ENCODE data around the gene PRKD3. TPM values are rescaled to one million over a fixed set of nuclear protein-coding genes. Genes with fewer than 3 reads are reported as not detected.

The PRKD3 gene
- total and polyA plus RNA-seq, 10 of the 15 experiments (the other 5 are each of a cell fraction or from before 2014, with no cell fraction given): 3.3 to 14.9 (median 7.9) TPM

GRCh38 chr2:37340637-37341036, 16.0 kb upstream of the PRKD3 start:
- RAD21 ChIA-PET (ENCODE audit: unreplicated experiment): no interaction called here
- POLR2A ChIA-PET: no interaction called here
- FAIRE-seq: no peak

More at GRCh38 chr2:37340637-37341036, 16.0 kb upstream of the PRKD3 start:
- BruUV-seq (replicated peaks): no TSS peak
- Histone ChIP-seq H3K27ac (ENCODE audit: control insufficient read depth, insufficient read depth) (no peak overlapping the region), H3K4me1 (ENCODE audit: control insufficient read depth, insufficient read depth, low read length) (peaks cover 7% of the 10 kb centered on the region; the same call in 1 of the 2 replicates), H2AFZ (ENCODE audit: control insufficient read depth, low read depth, low read length) (no peak overlapping the region), H3K27me3 (replicated peaks in 1 of 2; ENCODE audit: control insufficient read depth in 2 of 2, insufficient read depth in 2 of 2, low read length in 1 of 2) (peaks cover 9 to 15% of the 10 kb centered on the region in 2 experiments), H3K9me3 (replicated peaks; ENCODE audit: control insufficient read depth, insufficient read depth, low read length) (no peaks in the 10 kb centered on the region), H4K20me1 (ENCODE audit: control insufficient read depth, insufficient read depth) (no peaks in the 10 kb centered on the region), H3K4me3 (no peak overlapping the region), H3K9ac (ENCODE audit: control insufficient read depth, insufficient read depth, low read length) (no peak overlapping the region), H3K36me3 (ENCODE audit: control insufficient read depth in 2 of 2, insufficient read depth in 2 of 2, low read length in 1 of 2) (no peaks in the 10 kb centered on the region), H3K79me2 (ENCODE audit: control insufficient read depth, insufficient read depth, low read length) (no peaks in the 10 kb centered on the region), H3K4me2 (ENCODE audit: control insufficient read depth, insufficient read depth) (no peak overlapping the region)
- TF ChIP-seq USF1 (IDR thresholded peaks at IDR 0.05; ENCODE audit: borderline replicate concordance, extremely low read length, insufficient read depth, low read depth, low read length) (no peak), EED (IDR thresholded peaks at IDR 0.05; ENCODE audit: low read depth) (no peak), ZNF207 (IDR thresholded peaks at IDR 0.05; ENCODE audit: borderline replicate concordance) (no peak), SMC3 (IDR thresholded peaks at IDR 0.05; ENCODE audit: borderline replicate concordance, low read length) (no peak), GATAD2B (conservative IDR thresholded peaks at IDR 0.05; ENCODE audit: low read depth) (no peak), HDGF (IDR thresholded peaks at IDR 0.05) (no peak), HDAC6 (IDR thresholded peaks at IDR 0.05; ENCODE audit: unreplicated experiment) (no peak), BRCA1 (IDR thresholded peaks at IDR 0.05; ENCODE audit: low read depth, low read length) (no peak), KLF5 (IDR thresholded peaks at IDR 0.05; ENCODE audit: partially characterized antibody) (no peak), BHLHE40 (IDR thresholded peaks at IDR 0.05; ENCODE audit: borderline replicate concordance in 1 of 2, low read depth in 2 of 2, low read length in 1 of 2) (no peak), FOXM1 (IDR thresholded peaks at IDR 0.05; ENCODE audit: low read depth, low read length) (no peak), TCF3 (IDR thresholded peaks at IDR 0.05; ENCODE audit: borderline replicate concordance, insufficient read depth, low read depth, low read length) (no peak)
- intact Hi-C loops (cut with micrococcal nuclease; ENCODE audit: unreplicated experiment) (no loop called here), in situ Hi-C loops (cut with MboI) (no loop called here)
- DNase-seq (ENCODE audit: low read depth, low spot score) (no peak), ATAC-seq (no peak)
- 56% methylated on average over 3 of the region's 3 CpGs for WGBS (ENCODE audit: insufficient coverage, insufficient replicate concordance, low lambda C conversion rate, missing lambda C conversion rate)
- ChIA-PET SMC1A (ENCODE audit: uncharacterized antibody, unreplicated experiment) (interaction anchor here (0.9 kb wide), 1 partner anchor 21 kb away, joined by 3 read pairs; no protein-coding TSS in a partner anchor), CTCF (interaction anchor here (0.6 to 1.0 kb wide), 2 partner anchors 14 to 55 kb away, joined by 3 read pairs; no protein-coding TSS in a partner anchor)
